IMR-90 (cell line): ENCODE measurements around the gene LCA5L. TPM values are rescaled to one million over a fixed set of nuclear protein-coding genes. Genes with fewer than 3 reads are reported as not detected.

ENCODE experiments used
- ATAC-seq: fragments of 200-7000 bp; cut with Tn5 transposase; 2 replicates; pipeline ENCODE4 v1.9.1; 2020; ENCODE audit warnings: low read depth, mild to moderate bottlenecking, moderate library complexity
- BruUV-seq: library from RNA; stranded (reverse); fragments of 400-500 nt; replicated peaks from 2 replicates; lab custom pipeline; 2021; lab: Mats Ljungman, UMichigan
- CTCF ChIA-PET: fragments of 300-600 bp; formaldehyde crosslinking; extraction: SDS; loops from one replicate; lab custom pipeline; 2021; ENCODE audit warnings: antibody characterized with exemption; lab: Yijun Ruan, JAX
- POLR2A ChIA-PET: fragments of 300-600 bp; sonication (Branson Sonifier 250); formaldehyde crosslinking; loops from one replicate; lab custom pipeline; 2022; ENCODE audit warnings: antibody characterized with exemption; ENCODE audit not compliant: unreplicated experiment; lab: Charles Lee
- DNase-seq: peaks from one replicate; pipeline ENCODE4 v3.0.0; 2013
- H2AFZ ChIP-seq: replicated peaks from 2 replicates; pipeline ENCODE3; 2013; ENCODE audit warnings: low read length, mild to moderate bottlenecking; ENCODE audit not compliant: poor library complexity
- H2AK5ac ChIP-seq: 2 replicates; pipeline ENCODE4 v1.6.1; 2013; ENCODE audit warnings: low read depth, low read length, inconsistent platforms
- H2AK9ac ChIP-seq: replicated peaks from 2 replicates; pipeline ENCODE3; 2013; ENCODE audit warnings: mild to moderate bottlenecking, low read depth, low read length, moderate library complexity; ENCODE audit not compliant: poor library complexity
- H2BK120ac ChIP-seq: 2 replicates; pipeline ENCODE4 v1.6.1; 2013; ENCODE audit warnings: low read depth, low read length, inconsistent platforms
- H2BK15ac ChIP-seq: 3 replicates; pipeline ENCODE4 v1.6.1; 2013; ENCODE audit warnings: low read depth, low read length, inconsistent platforms
- H2BK20ac ChIP-seq: 2 replicates; pipeline ENCODE4 v1.6.1; 2013; ENCODE audit warnings: low read depth, mild to moderate bottlenecking, inconsistent platforms, low read length, moderate library complexity
- H2BK5ac ChIP-seq: 2 replicates; pipeline ENCODE4 v1.6.1; 2013; ENCODE audit warnings: mild to moderate bottlenecking, low read depth, low read length, inconsistent platforms; ENCODE audit not compliant: poor library complexity, severe bottlenecking
- H3K14ac ChIP-seq: replicated peaks from 2 replicates; pipeline ENCODE4 v1.6.1; 2013; ENCODE audit warnings: low read depth, low read length, inconsistent platforms
- H3K18ac ChIP-seq: 2 replicates; pipeline ENCODE4 v1.6.1; 2013; ENCODE audit warnings: low read depth, low read length, control low read depth
- H3K23ac ChIP-seq: 2 replicates; pipeline ENCODE4 v1.6.1; 2013; ENCODE audit warnings: low read depth, low read length, inconsistent platforms
- H3K27ac ChIP-seq: 2 replicates; pipeline ENCODE4 v1.5.1; 2013; ENCODE audit warnings: mild to moderate bottlenecking, control low read depth, low read length; ENCODE audit not compliant: insufficient read depth
- H3K27me3 ChIP-seq: 2 replicates; pipeline ENCODE4 v1.6.1; 2013; ENCODE audit warnings: low read length; ENCODE audit not compliant: control insufficient read depth, insufficient read depth
- H3K36me3 ChIP-seq: 2 replicates; pipeline ENCODE4 v1.6.1; 2013; ENCODE audit warnings: low read length, mixed read lengths; ENCODE audit not compliant: control insufficient read depth, insufficient read depth
- H3K4ac ChIP-seq: 2 replicates; pipeline ENCODE4 v1.6.1; 2013; ENCODE audit warnings: low read depth, low read length, inconsistent platforms
- H3K4me1 ChIP-seq: 2 replicates; pipeline ENCODE4 v1.6.1; 2013; ENCODE audit warnings: low read length, mixed read lengths; ENCODE audit not compliant: control insufficient read depth, insufficient read depth
- H3K4me2 ChIP-seq: 2 replicates; pipeline ENCODE4 v1.6.1; 2013; ENCODE audit warnings: low read depth, mild to moderate bottlenecking, control low read depth, low read length, moderate library complexity
- H3K4me3 ChIP-seq: 2 replicates; pipeline ENCODE4 v1.5.1; 2013; ENCODE audit warnings: low read depth, mild to moderate bottlenecking, control low read depth, low read length, moderate library complexity; ENCODE audit not compliant: insufficient read depth
- H3K56ac ChIP-seq: 2 replicates; pipeline ENCODE4 v1.6.1; 2013; ENCODE audit warnings: low read length, inconsistent platforms; ENCODE audit not compliant: insufficient read depth; ENCODE audit errors: extremely low read depth
- H3K79me1 ChIP-seq, 2 experiments: 2 replicates each; pipeline ENCODE4 v1.6.1; 2013; ENCODE audit warnings: low read length in 2 of 2, inconsistent platforms in 1 of 2, low read depth in 1 of 2
- H3K9ac ChIP-seq: 2 replicates; pipeline ENCODE4 v1.6.1; 2013; ENCODE audit warnings: low read depth, low read length, control low read depth
- H3K9me1 ChIP-seq: 2 replicates; pipeline ENCODE4 v1.6.1; 2013; ENCODE audit warnings: low read length, inconsistent platforms; ENCODE audit not compliant: insufficient read depth
- H3K9me3 ChIP-seq: 2 replicates; pipeline ENCODE4 v1.6.1; 2013; ENCODE audit warnings: low read length; ENCODE audit not compliant: control insufficient read depth, insufficient read depth
- H4K20me1 ChIP-seq: 2 replicates; pipeline ENCODE4 v1.6.1; 2013; ENCODE audit warnings: low read length, inconsistent platforms; ENCODE audit not compliant: insufficient read depth
- H4K5ac ChIP-seq: 2 replicates; pipeline ENCODE4 v1.6.1; 2013; ENCODE audit warnings: mild to moderate bottlenecking, low read depth, low read length, control low read depth
- H4K8ac ChIP-seq, 2 experiments: 2 replicates each; pipeline ENCODE4 v1.6.1; 2013; ENCODE audit warnings: low read depth in 2 of 2, low read length in 2 of 2, control low read depth in 1 of 2, inconsistent platforms in 1 of 2
- H4K91ac ChIP-seq: 2 replicates; pipeline ENCODE4 v1.6.1; 2013; ENCODE audit warnings: low read depth, low read length, inconsistent platforms; ENCODE audit not compliant: insufficient read depth
- CHD1 ChIP-seq: IDR thresholded peaks from 2 replicates; pipeline ENCODE4 v1.6.1; 2012; ENCODE audit warnings: low read depth, low read length, improper control_type of control experiment
- FOS ChIP-seq: fragments of 150-350 bp; IDR thresholded peaks from 2 replicates; pipeline ENCODE4 v1.6.1; 2016; ENCODE audit warnings: low read depth, low read length
- MAZ ChIP-seq: IDR thresholded peaks from 2 replicates; pipeline ENCODE4 v1.6.1; 2012; ENCODE audit warnings: low read depth, mild to moderate bottlenecking, low read length, improper control_type of control experiment, moderate library complexity, borderline replicate concordance
- MXI1 ChIP-seq: IDR thresholded peaks from 2 replicates; pipeline ENCODE4 v1.6.1; 2012; ENCODE audit warnings: low read depth, mild to moderate bottlenecking, low read length, moderate library complexity, borderline replicate concordance
- RCOR1 ChIP-seq: IDR thresholded peaks from 2 replicates; pipeline ENCODE4 v1.6.1; 2012; ENCODE audit warnings: mild to moderate bottlenecking, low read length, improper control_type of control experiment; ENCODE audit not compliant: insufficient replicate concordance
- RFX5 ChIP-seq: IDR thresholded peaks from 2 replicates; pipeline ENCODE4 v1.8.0; 2012; ENCODE audit warnings: low read depth, mild to moderate bottlenecking, low read length, moderate library complexity
- SMC3 ChIP-seq: fragments of 150-350 bp; IDR thresholded peaks from 2 replicates; pipeline ENCODE4 v1.6.1; 2016; ENCODE audit warnings: low read depth, mild to moderate bottlenecking, antibody characterized with exemption, low read length, moderate library complexity
- dilution Hi-C: fragments of 300-500 bp; cut with HindIII; formaldehyde crosslinking; loops from one replicate; pipeline ENCODE4 v1.14.3; 2018; ENCODE audit warnings: low sequenced_read_pairs; ENCODE audit not compliant: unreplicated experiment
- in situ Hi-C: fragments of 300-500 bp; cut with MboI; formaldehyde crosslinking; loops from 3 replicates; pipeline ENCODE4 v1.14.3; 2019; ENCODE audit warnings: low sequenced_read_pairs, inconsistent platforms, mixed read lengths
- intact Hi-C: fragments of 100-400 bp; cut with micrococcal nuclease; formaldehyde crosslinking; loops from 2 replicates; pipeline ENCODE4 v1.10.0; 2022
- polyA plus RNA-seq, 3 experiments: library from polyadenylated mRNA; depleted of rRNA; stranded (reverse); fragments of >200 nt; gene quantifications; 2 replicates each; pipeline ENCODE4 v1.2.3, GENCODE V29; 2012; ENCODE audit warnings: low replicate concordance in 1 of 3
- total RNA-seq: library from RNA; depleted of rRNA; stranded (reverse); fragments of >200 nt; gene quantifications from 2 replicates; pipeline ENCODE4 v1.2.3, GENCODE V29; 2012

The LCA5L gene
- total and polyA plus RNA-seq, 2 of the 4 experiments (the other 2 are of a cell fraction), result 0.18 to 0.26 TPM

DNA sequence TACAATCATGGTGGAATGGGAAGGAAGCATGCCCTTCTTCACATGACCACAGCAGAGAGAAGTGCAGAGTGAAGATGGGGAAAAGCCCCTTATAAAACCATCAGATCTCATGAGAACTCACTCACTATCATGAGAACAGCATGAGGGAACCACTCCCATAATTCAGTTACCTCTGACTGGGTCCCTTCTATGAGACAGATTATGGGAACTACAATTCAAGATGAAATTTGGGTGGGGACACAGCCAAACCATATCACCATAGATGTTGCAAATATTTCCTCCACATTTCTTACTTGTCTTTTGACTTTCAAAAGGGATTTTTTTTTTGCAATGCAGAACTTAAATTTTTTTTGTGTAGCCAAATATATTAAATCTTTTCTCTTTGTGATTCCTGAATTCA, 21.0 kb upstream of the LCA5L start:
- Histone ChIP-seq H3K23ac (no peak overlapping the region), H4K20me1 (no peaks in the 10 kb centered on the region), H4K5ac (no peak overlapping the region), H3K4me2 (no peak overlapping the region), H3K4me1 (no peaks in the 10 kb centered on the region), H2BK20ac (no peak overlapping the region), H3K79me1 (no peaks in the 10 kb centered on the region), H3K4me3 (no peak overlapping the region), H3K9ac (no peak overlapping the region), H3K9me3 (no peaks in the 10 kb centered on the region), H2BK15ac (no peak overlapping the region), H2AFZ (no peak overlapping the region), H3K27ac (no peak overlapping the region), H3K18ac (no peak overlapping the region), H3K4ac (no peak overlapping the region), H3K27me3 (no peaks in the 10 kb centered on the region), H3K56ac (no peak overlapping the region), H3K36me3 (no peaks in the 10 kb centered on the region), H3K9me1 (no peaks in the 10 kb centered on the region), H2BK120ac (no peak overlapping the region), H4K8ac (no peak overlapping the region), H4K91ac (no peak overlapping the region), H2AK5ac (no peak overlapping the region), H2BK5ac (no peak overlapping the region), H2AK9ac (no peak overlapping the region), H3K14ac (no peak overlapping the region)
- CTCF ChIA-PET, result no interaction called here
- no TSS peak for BruUV-seq
- intact Hi-C loops (no loop called here), in situ Hi-C loops (no loop called here), dilution Hi-C loops (no loop called here)
- TF ChIP-seq RFX5 (no peak), MAZ (no peak), RCOR1 (no peak), MXI1 (no peak), CHD1 (no peak), FOS (no peak), SMC3 (no peak)
- POLR2A ChIA-PET, result interaction anchor here (0.6 kb wide), 1 partner anchor 18 kb away, joined by 3 read pairs; no protein-coding TSS in a partner anchor
- DNase-seq, result no peak
- no peak for ATAC-seq
